GM21423 (cell line): Measurements from ENCODE around the gene FNBP1L.
"Not testable (repeated sequence)": the region's sequence is repeated elsewhere in the genome, so short reads cannot be mapped to it uniquely, and the experiment has no call there.

Source experiments
- ATAC-seq: cut with Tn5 transposase; IDR thresholded peaks from one replicate; pipeline ENCODE4 v1.9.1; 2021; ENCODE audit warnings: mild to moderate bottlenecking, moderate library complexity; ENCODE audit not compliant: unreplicated experiment

The FNBP1L gene

GRCh38 chr1:93442741-93443140 lies 5.2 kb upstream of the FNBP1L start:
- ATAC-seq: no peak

- ATAC-seq: no peak
These were observed 4.5 kb upstream of the FNBP1L start for GRCh38 chr1:93443454-93443853.

- no peak for ATAC-seq
These were observed 974 bp upstream of the FNBP1L start for GRCh38 chr1:93446837-93447451.

GRCh38 chr1:93448292-93448982 lies 519 bp downstream of the FNBP1L start:
- no peak for ATAC-seq

GRCh38 chr1:93448983-93449804 lies 1.3 kb downstream of the FNBP1L start:
- ATAC-seq: no peak

GRCh38 chr1:93450321-93450720 lies 2.4 kb downstream of the FNBP1L start:
- ATAC-seq: no peak

GRCh38 chr1:93453911-93454310 lies 6.0 kb downstream of the FNBP1L start:
- no peak for ATAC-seq

- ATAC-seq: no peak
These were observed 11.2 kb downstream of the FNBP1L start for GRCh38 chr1:93459126-93459525.

- ATAC-seq: no peak
These were observed 13.3 kb downstream of the FNBP1L start for GRCh38 chr1:93461236-93461635.

- no peak for ATAC-seq
These were observed 16.0 kb downstream of the FNBP1L start for GRCh38 chr1:93463960-93464359.

- ATAC-seq: not testable (repeated sequence)
These were observed 17.6 kb downstream of the FNBP1L start for GRCh38 chr1:93465371-93466082.

- ATAC-seq: no peak
These were observed 19.7 kb downstream of the FNBP1L start for GRCh38 chr1:93467606-93468005.

- ATAC-seq: no peak
These were observed 20.7 kb downstream of the FNBP1L start for GRCh38 chr1:93468662-93469061.

GRCh38 chr1:93469223-93469622 lies 21.3 kb downstream of the FNBP1L start:
- ATAC-seq: not testable (repeated sequence)

- no peak for ATAC-seq
These were observed 23.4 kb downstream of the FNBP1L start for GRCh38 chr1:93471284-93471683.

GRCh38 chr1:93471911-93472310 lies 24.0 kb downstream of the FNBP1L start:
- no peak for ATAC-seq

GRCh38 chr1:93474321-93474720 lies 26.4 kb downstream of the FNBP1L start:
- no peak for ATAC-seq

- no peak for ATAC-seq
These were observed 27.8 kb downstream of the FNBP1L start for GRCh38 chr1:93475681-93476080.

GRCh38 chr1:93479133-93479745 lies 31.3 kb downstream of the FNBP1L start:
- ATAC-seq: not testable (repeated sequence)

- not testable (repeated sequence) for ATAC-seq
These were observed 34.0 kb downstream of the FNBP1L start for GRCh38 chr1:93481899-93482298.

- no peak for ATAC-seq
These were observed 35.3 kb downstream of the FNBP1L start for GRCh38 chr1:93483200-93483599.
